ENCODE data around the gene TCF3. TPM values are rescaled to one million over a fixed set of nuclear protein-coding genes. Genes with fewer than 3 reads are reported as not detected.

The TCF3 gene
- total and polyA plus RNA-seq, 5 donors, result 15.3 to 23.6 (median 22.2) TPM

DNA sequence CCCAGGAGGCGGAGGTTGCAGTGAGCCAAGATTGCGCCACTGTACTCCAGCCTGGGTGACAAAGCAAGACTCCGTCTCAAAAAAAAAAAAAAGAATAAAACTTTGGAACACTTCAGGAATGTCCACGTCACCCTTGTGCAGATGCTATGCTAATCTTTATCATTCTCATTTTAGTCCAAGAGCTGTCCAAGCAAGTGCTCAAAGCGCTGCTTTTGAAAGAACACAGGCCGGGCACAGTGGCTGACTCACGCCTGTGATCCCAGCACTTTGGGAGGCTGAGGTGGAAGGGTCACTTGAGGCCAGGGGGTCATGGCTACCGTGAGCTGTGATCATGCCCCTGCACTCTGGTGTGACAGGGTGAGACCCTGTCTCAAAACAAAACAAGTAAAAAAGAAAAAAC, 36.0 kb downstream of the TCF3 start:
- H3K27ac ChIP-seq (ENCODE audit: low read length), result no peak overlapping the region
- ATAC-seq (no peak), DNase-seq (peak in 1 of 3 donors; percentile 22)
- 64% methylated on average over 8 of the region's 8 CpGs for WGBS
- intact Hi-C loops (cut with DNase I), result no loop called here
- no peaks in the 10 kb centered on the region for H3K4me1 ChIP-seq (ENCODE audit: control insufficient read depth, insufficient read depth, low read length)
- H3K9me3 ChIP-seq (ENCODE audit: control insufficient read depth, low read length), result no peaks in the 10 kb centered on the region
- no peaks in the 10 kb centered on the region for H3K27me3 ChIP-seq (ENCODE audit: control insufficient read depth, insufficient read depth)
- H3K4me3 ChIP-seq (ENCODE audit: low read length), result no peak overlapping the region

DNA sequence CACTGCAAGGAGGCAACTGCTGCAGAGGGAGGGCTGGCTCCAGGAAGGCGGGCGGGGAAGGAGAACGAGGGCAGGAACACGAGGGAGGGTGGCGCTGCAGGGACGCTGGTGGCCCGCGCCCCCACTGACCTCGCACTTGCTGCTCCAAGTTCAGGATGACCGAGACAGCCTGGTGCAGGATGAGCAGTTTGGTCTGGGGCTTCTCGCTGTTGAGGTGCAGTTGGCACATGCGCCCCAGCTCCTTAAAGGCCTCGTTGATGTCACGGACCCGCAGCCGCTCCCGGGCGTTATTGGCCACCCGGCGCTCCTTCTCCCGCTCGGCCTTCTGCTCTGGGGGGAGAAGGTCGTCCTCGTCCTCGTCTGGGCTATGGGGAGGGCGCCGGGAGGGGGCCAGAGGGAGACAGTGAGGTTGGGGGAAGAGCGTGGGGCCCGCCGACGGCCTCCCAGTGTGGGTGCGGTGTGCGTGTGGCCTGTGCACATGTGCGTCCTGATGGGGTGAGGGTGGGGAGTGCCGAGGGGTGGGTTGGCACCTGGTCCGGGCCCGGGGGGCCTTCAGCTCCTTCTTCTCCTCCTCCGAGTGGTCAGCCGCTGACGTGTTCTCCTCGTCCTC, 37.2 kb downstream of the TCF3 start:
- H3K4me1 ChIP-seq (ENCODE audit: control insufficient read depth, insufficient read depth, low read length), result no peaks in the 10 kb centered on the region
- no peak overlapping the region for H3K4me3 ChIP-seq (ENCODE audit: low read length)
- H3K9me3 ChIP-seq (ENCODE audit: control insufficient read depth, low read length), result no peaks in the 10 kb centered on the region
- 90% methylated on average over 41 of the region's 41 CpGs for WGBS
- DNase-seq (peak in 2 of 3 donors; percentile 41 to 62), ATAC-seq (no peak)
- no peaks in the 10 kb centered on the region for H3K27me3 ChIP-seq (ENCODE audit: control insufficient read depth, insufficient read depth)
- intact Hi-C loops (cut with DNase I), result no loop called here
- H3K27ac ChIP-seq (ENCODE audit: low read length), result no peak overlapping the region

DNA sequence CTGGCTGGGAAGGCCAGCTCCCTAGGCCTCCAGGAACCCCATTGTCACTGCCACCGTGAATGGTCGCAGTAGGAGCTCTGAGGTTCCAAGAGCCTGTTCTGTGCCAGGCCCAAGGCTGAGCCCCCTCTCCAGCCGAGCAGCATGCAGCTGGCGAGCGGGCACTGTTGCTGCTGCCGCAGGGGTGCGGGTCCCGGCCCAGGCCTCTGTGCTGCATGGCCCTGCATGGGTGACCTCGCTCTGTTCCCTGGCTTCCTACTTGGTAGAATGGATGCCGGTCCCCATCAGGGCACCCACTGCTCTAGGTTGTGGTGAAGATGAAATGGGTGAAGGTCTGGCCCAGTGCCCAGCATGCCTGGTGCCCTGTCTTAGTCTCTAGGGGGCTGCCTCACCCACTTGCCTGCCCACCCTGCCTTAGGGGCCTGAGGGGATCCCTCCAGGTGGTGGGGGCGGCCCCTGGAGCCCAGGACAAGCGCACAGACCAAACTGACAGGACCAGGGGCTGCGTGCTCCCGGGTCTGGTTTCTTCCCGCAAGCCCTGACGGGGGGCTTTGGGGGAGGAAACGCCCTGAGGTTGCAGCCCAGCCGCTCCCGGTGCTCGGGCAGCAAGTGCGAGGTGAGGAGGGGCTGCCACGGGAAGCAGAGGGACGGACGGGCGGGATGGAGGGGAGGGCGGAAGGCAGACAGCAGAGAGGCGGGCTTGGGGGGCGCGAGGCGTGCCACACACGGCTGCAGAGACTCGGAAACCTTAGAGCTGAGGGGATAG, 38.4 kb downstream of the TCF3 start:
- 90% methylated on average over 32 of the region's 32 CpGs for WGBS
- Histone ChIP-seq H3K4me3 (ENCODE audit: low read length) (no peak overlapping the region), H3K27ac (ENCODE audit: low read length) (no peak overlapping the region), H3K4me1 (ENCODE audit: control insufficient read depth, insufficient read depth, low read length) (no peaks in the 10 kb centered on the region), H3K27me3 (ENCODE audit: control insufficient read depth, insufficient read depth) (no peaks in the 10 kb centered on the region), H3K9me3 (ENCODE audit: control insufficient read depth, low read length) (no peaks in the 10 kb centered on the region)
- ATAC-seq, result no peak
- peak in 2 of 3 donors; percentile 37 to 59 for DNase-seq
- intact Hi-C loops (cut with DNase I), result no loop called here

DNA sequence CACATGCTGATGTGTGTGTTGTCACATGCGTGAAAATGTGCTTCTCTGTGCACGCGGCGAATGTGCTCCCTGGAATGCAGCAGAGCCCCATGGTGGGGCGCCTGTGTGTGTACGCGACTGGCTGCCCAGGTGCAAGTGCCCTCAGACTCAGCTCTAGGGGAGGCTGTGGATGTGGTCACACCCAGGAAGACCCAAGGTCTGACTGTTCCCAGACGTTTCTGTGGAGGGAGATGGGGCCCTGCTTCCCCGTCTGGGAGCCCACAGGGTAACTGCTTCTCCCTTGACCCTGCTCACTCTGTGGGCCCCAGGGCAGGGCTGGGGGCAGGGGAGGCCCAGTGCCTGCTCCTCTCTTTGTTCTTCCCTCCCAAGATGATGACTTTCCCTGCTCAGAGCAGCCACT, 39.3 kb downstream of the TCF3 start:
- Histone ChIP-seq H3K4me1 (ENCODE audit: control insufficient read depth, insufficient read depth, low read length) (no peaks in the 10 kb centered on the region), H3K4me3 (ENCODE audit: low read length) (no peak overlapping the region), H3K27me3 (ENCODE audit: control insufficient read depth, insufficient read depth) (no peaks in the 10 kb centered on the region), H3K27ac (ENCODE audit: low read length) (no peak overlapping the region), H3K9me3 (ENCODE audit: control insufficient read depth, low read length) (no peaks in the 10 kb centered on the region)
- peak in 1 of 3 donors; percentile 19 for DNase-seq
- intact Hi-C loops (cut with DNase I), result no loop called here
- 82% methylated on average over 9 of the region's 9 CpGs for whole genome bisulfite sequencing
- ATAC-seq, result no peak

DNA sequence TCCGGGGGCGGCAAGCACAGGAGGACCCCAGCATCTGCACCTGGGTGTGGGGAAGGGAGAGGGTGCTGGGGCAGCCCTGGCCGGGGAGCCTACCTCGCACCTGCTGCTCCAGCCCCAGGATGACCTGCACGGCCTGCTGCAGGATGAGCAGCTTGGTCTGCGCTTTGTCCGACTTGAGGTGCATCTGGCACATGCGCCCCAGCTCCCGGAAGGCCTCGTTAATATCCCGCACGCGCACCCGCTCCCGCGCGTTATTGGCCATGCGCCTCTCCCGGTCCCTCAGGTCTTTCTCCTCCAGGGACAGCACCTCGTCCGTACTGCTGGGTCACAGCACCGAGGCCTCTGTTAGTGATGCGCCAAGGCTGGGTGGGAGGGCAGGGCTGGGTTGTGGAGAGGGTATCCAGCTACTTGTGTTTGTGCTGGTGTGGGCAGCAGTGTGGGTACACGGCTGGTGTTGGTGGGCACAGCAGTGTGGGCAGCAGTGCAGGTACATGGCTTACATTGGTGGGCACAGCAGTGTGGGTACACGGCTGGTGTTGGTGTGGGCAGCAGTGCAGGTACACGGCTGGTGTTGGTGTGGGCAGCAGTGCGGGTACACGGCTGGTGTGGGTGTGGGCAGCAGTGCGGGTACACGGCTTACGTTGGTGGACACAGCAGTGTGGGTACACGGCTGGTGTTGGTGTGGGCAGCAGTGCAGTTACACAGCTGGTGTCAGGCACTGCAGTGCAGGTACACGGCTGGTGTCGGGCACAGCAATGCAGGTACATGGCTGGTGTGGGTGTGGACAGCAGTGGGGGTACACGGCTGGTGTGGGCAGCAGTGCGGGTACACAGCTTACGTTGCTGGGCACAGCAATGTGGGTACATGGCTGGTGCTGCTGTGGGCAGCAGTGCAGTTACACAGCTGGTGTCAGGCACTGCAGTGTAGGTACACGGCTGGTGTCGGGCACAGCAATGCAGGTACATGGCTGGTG, 40.0 kb downstream of the TCF3 start:
- Histone ChIP-seq H3K4me3 (ENCODE audit: low read length) (no peak overlapping the region), H3K9me3 (ENCODE audit: control insufficient read depth, low read length) (no peaks in the 10 kb centered on the region), H3K27me3 (ENCODE audit: control insufficient read depth, insufficient read depth) (no peaks in the 10 kb centered on the region), H3K27ac (ENCODE audit: low read length) (no peak overlapping the region), H3K4me1 (ENCODE audit: control insufficient read depth, insufficient read depth, low read length) (no peaks in the 10 kb centered on the region)
- intact Hi-C loops (cut with DNase I), result no loop called here
- ATAC-seq (no peak), DNase-seq (peak in 1 of 3 donors; percentile 52)
- WGBS, result 94% methylated on average over 39 of the region's 39 CpGs

DNA sequence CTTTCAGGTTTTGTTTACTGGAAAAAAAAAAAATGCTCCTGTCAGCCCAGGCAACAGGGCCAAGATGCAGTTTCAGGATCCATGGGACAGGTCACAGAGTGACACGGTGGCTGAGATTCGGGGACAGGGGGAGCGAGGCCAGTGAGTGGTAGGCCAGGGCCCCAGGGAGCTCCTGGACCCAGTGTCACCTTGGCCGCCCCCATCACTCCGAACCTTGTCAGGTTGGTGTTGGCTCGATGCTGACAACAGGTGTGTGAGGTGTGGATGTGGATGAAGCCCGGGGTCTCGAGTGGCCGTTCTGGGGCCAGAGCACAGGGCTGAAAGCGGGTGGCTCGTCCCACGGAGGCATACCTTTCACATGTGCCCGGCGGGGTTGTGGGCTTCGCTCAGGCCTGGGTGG, 41.1 kb downstream of the TCF3 start:
- ATAC-seq (no peak), DNase-seq (peak in 1 of 3 donors; percentile 32)
- Histone ChIP-seq H3K9me3 (ENCODE audit: control insufficient read depth, low read length) (no peaks in the 10 kb centered on the region), H3K27me3 (ENCODE audit: control insufficient read depth, insufficient read depth) (no peaks in the 10 kb centered on the region), H3K4me1 (ENCODE audit: control insufficient read depth, insufficient read depth, low read length) (no peaks in the 10 kb centered on the region), H3K27ac (ENCODE audit: low read length) (no peak overlapping the region), H3K4me3 (ENCODE audit: low read length) (no peak overlapping the region)
- 93% methylated on average over 15 of the region's 15 CpGs for WGBS
- intact Hi-C loops (cut with DNase I), result no loop called here

DNA sequence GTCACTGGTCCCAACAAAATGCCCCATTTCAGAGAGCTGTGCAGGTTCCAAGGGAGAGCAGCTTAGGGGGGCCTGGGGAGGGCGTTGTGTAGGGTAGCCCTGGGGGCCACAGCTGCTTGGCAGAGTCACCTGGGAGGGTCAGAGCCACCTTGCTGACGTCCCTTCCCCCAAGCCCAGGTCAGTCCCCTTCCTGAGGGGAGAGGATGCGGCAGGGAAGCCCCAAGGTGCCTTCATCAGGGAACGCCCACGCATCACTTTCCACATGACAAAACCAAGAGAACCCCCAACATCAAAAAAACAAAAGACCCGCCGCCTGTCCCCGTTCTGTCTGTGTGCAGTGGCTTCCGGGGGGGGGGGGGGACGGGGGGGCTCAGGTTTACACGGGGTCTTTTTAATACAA, 41.8 kb downstream of the TCF3 start:
- Histone ChIP-seq H3K4me1 (ENCODE audit: control insufficient read depth, insufficient read depth, low read length) (no peaks in the 10 kb centered on the region), H3K4me3 (ENCODE audit: low read length) (no peak overlapping the region), H3K9me3 (ENCODE audit: control insufficient read depth, low read length) (no peaks in the 10 kb centered on the region), H3K27ac (ENCODE audit: low read length) (no peak overlapping the region), H3K27me3 (ENCODE audit: control insufficient read depth, insufficient read depth) (no peaks in the 10 kb centered on the region)
- WGBS, result 81% methylated on average over 11 of the region's 11 CpGs
- intact Hi-C loops (cut with DNase I), result no loop called here
- no peak for DNase-seq
- ATAC-seq, result no peak

DNA sequence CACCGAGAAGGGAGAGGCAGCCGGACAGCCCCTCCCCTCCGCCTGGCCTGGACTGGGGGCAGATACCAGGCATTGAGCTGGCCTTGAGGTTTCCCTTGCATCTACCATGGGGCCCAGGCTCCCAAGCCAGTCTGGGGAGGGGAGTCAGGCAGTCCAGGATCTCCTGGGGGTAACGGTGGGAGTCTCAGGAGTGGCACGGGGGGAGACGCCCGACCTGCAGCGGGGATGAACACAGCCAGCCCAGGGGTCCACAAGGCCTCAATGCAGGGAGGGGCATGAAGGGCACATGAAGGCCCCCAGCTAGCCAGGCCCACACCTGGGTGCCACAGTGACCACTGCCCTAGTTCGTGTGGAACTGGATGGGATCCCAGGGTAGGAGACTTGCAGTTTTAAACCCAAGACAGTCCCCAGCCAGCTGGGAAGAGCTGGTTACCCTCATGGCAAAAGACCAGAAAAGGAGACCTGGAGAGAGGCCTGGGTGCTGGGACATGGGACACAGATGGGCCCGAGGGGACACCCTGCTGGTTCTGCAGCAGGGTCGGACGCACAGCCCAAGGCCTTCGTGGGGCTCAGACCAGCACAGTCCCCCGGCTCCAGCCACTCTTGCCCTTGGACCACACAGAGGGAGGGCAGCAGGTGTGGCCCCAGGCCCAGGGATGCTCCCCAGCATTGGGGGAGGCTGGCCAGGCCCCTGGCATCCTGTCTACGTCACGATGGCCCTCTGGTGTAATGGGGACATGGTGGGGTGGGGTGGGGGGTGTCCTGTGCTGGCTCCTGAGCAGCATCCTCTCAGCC, 42.5 kb downstream of the TCF3 start:
- WGBS, result 87% methylated on average over 16 of the region's 16 CpGs
- H3K4me1 ChIP-seq (ENCODE audit: control insufficient read depth, insufficient read depth, low read length), result no peaks in the 10 kb centered on the region
- H3K27ac ChIP-seq (ENCODE audit: low read length), result no peak overlapping the region
- no peaks in the 10 kb centered on the region for H3K9me3 ChIP-seq (ENCODE audit: control insufficient read depth, low read length)
- ATAC-seq, result no peak
- intact Hi-C loops (cut with DNase I), result loop anchor here in 2 of 4 donors (5.0 kb wide), 2 partner anchors 37 to 42 kb away; partner anchors contain the start of gene TCF3 (in 1 of the 2)
- H3K4me3 ChIP-seq (ENCODE audit: low read length), result no peak overlapping the region
- peak in 1 of 3 donors; percentile 26 for DNase-seq
- no peaks in the 10 kb centered on the region for H3K27me3 ChIP-seq (ENCODE audit: control insufficient read depth, insufficient read depth)

DNA sequence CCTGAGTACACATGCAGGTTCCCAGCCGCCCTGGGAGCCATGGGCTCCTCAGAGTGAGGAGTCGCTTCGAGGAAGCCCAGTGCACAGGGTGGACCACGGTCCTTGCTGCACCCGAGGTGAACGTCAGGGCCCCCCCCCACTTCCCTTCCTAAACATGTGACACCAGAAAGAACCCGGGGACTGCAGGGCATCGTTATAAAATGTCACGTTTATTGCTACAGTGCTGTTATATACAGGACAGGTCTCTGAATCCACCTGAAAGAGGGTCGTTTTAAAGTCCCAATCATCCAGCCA, 43.4 kb downstream of the TCF3 start:
- intact Hi-C loops (cut with DNase I), result loop anchor here in 2 of 4 donors (5.0 kb wide), 2 partner anchors 38 to 43 kb away; partner anchors contain the start of gene TCF3 (in 1 of the 2)
- no peak overlapping the region for H3K27ac ChIP-seq (ENCODE audit: low read length)
- ATAC-seq (no peak), DNase-seq (no peak)
- no peaks in the 10 kb centered on the region for H3K27me3 ChIP-seq (ENCODE audit: control insufficient read depth, insufficient read depth)
- no peak overlapping the region for H3K4me3 ChIP-seq (ENCODE audit: low read length)
- no peaks in the 10 kb centered on the region for H3K4me1 ChIP-seq (ENCODE audit: control insufficient read depth, insufficient read depth, low read length)
- 45% methylated on average over 10 of the region's 10 CpGs for WGBS
- no peaks in the 10 kb centered on the region for H3K9me3 ChIP-seq (ENCODE audit: control insufficient read depth, low read length)

DNA sequence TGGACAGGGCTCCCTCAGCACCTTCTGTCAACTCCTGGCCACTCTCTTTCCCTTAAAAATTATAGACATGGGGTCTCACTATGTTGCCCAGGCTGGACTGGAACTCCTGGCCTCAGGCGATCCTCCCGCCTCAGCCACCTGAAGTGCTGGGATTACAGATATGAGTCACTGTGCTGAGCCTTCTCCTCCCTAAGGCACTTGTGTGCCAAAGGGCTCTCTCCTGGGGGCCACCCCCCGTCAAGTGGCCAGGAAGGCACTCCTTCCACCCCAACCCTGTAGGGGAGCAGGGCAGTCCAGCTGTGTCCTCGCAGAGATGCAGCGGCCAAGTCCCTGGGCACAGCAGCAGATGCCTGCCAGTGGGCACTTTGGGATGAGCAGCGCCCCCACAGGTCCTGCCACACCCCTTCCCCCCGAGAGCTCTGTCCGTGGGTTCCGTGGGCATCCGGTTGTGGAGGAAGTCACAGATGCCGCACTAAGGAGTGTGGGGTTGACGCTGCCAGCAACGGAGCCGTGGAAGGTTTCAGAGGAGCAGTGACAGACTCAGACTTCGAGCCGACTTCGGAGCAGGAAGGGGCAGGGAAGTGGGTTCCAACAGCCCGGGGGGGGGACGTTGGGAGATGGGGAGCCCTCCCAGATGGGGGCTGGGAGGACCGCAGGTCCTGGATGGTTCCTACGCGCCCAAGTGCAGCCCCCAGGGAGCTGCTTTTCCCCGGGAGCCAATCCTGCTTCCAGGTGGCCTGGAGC, 43.9 kb downstream of the TCF3 start:
- H3K4me1 ChIP-seq (ENCODE audit: control insufficient read depth, insufficient read depth, low read length), result no peaks in the 10 kb centered on the region
- no peaks in the 10 kb centered on the region for H3K27me3 ChIP-seq (ENCODE audit: control insufficient read depth, insufficient read depth)
- WGBS, result 57% methylated on average over 23 of the region's 23 CpGs
- ATAC-seq, result no peak
- no peaks in the 10 kb centered on the region for H3K9me3 ChIP-seq (ENCODE audit: control insufficient read depth, low read length)
- DNase-seq, result peak in 2 of 3 donors; percentile 52 to 63
- intact Hi-C loops (cut with DNase I), result loop anchor here in 2 of 4 donors (5.0 kb wide), 2 partner anchors 39 to 44 kb away; partner anchors contain the start of gene TCF3 (in 1 of the 2)
- H3K4me3 ChIP-seq (ENCODE audit: low read length), result no peak overlapping the region
- no peak overlapping the region for H3K27ac ChIP-seq (ENCODE audit: low read length)

Data from right cardiac atrium (tissue), 5 donors.